Neural progenitor cell (in vitro differentiated cells): ENCODE data around the gene EIF2D.

Source experiments
- CTCF ChIP-seq: fragments of 200-600 bp; sonication (generic); IDR thresholded peaks from 2 replicates; pipeline ENCODE4 v1.5.1; 2017; ENCODE audit warnings: antibody characterized with exemption, mild to moderate bottlenecking
- EZH2 ChIP-seq: fragments of 200-600 bp; sonication (generic); IDR thresholded peaks from 2 replicates; pipeline ENCODE4 v1.6.1; 2017; ENCODE audit warnings: antibody characterized with exemption, mild to moderate bottlenecking, moderate library complexity
- EZH2phosphoT487 ChIP-seq: fragments of 200-600 bp; sonication (generic); IDR thresholded peaks from 2 replicates; pipeline ENCODE4 v1.6.1; 2017; ENCODE audit warnings: antibody characterized with exemption

- TF ChIP-seq EZH2, result no peak
- TF ChIP-seq CTCF, result no peak
- no peak for TF ChIP-seq EZH2phosphoT487
Observed at GRCh38 chr1:206660136-206660535, 47.9 kb upstream of the EIF2D start.
